ENCODE measurements around the gene D2HGDH. TPM values are rescaled to one million over a fixed set of nuclear protein-coding genes. Genes with fewer than 3 reads are reported as not detected.
"Not testable (repeated sequence)": the region's sequence is repeated elsewhere in the genome, so short reads cannot be mapped to it uniquely, and the experiment has no call there.

The D2HGDH gene
- total and polyA plus RNA-seq, 7 donors: 14.1 to 31.0 (median 20.3) TPM

GRCh38 chr2:241755166-241755565 is 20.7 kb downstream of the D2HGDH start:
- Histone ChIP-seq H3K4me3 (no peak overlapping the region), H3K4me1 (no peaks in the 10 kb centered on the region), H3K27me3 (ENCODE audit: insufficient read depth in 3 of 3, low read length in 2 of 3) (no peaks in the 10 kb centered on the region), H3K27ac (no peak overlapping the region), H3K9me3 (no peaks in the 10 kb centered on the region), H3K36me3 (ENCODE audit: insufficient read depth in 1 of 2, low read depth in 1 of 2) (peaks cover 3 to 84% of the 10 kb centered on the region in 2 donors)
- intact Hi-C loops (cut with DNase I): no loop called here
- DNase-seq: no peak
- no peak for TF ChIP-seq CTCF (IDR thresholded peaks at IDR 0.05)
- WGBS, 3 donors: 90 to 94% (median 93%) methylated on average over 8 to 17 of the region's 18 CpGs
- no peak for ATAC-seq

- no peak for TF ChIP-seq CTCF (IDR thresholded peaks at IDR 0.05)
- Histone ChIP-seq H3K4me1 (no peaks in the 10 kb centered on the region), H3K36me3 (ENCODE audit: insufficient read depth in 1 of 2, low read depth in 1 of 2) (peaks cover 3 to 82% of the 10 kb centered on the region in 2 donors), H3K9me3 (no peaks in the 10 kb centered on the region), H3K4me3 (no peak overlapping the region), H3K27me3 (ENCODE audit: insufficient read depth in 3 of 3, low read length in 2 of 3) (no peaks in the 10 kb centered on the region), H3K27ac (no peak overlapping the region)
- DNase-seq (no peak), ATAC-seq (no peak)
- WGBS, 3 donors: 95 to 96% (median 95%) methylated on average over 27 of the region's 27 CpGs
- intact Hi-C loops (cut with DNase I): no loop called here
Observed at GRCh38 chr2:241755777-241756176, 21.3 kb downstream of the D2HGDH start.

- 81 to 88% (median 85%) methylated on average over 20 of the region's 20 CpGs for WGBS, 3 donors
- Histone ChIP-seq H3K4me3 (no peak overlapping the region), H3K36me3 (ENCODE audit: insufficient read depth in 1 of 2, low read depth in 1 of 2) (peaks cover 3 to 62% of the 10 kb centered on the region in 2 donors), H3K9me3 (no peaks in the 10 kb centered on the region), H3K4me1 (no peaks in the 10 kb centered on the region), H3K27ac (no peak overlapping the region), H3K27me3 (ENCODE audit: insufficient read depth in 3 of 3, low read length in 2 of 3) (no peaks in the 10 kb centered on the region)
- intact Hi-C loops (cut with DNase I): no loop called here
- no peak for TF ChIP-seq CTCF (IDR thresholded peaks at IDR 0.05)
- ATAC-seq (no peak), DNase-seq (peak in 1 of 2 donors; percentile 13)
Observed at GRCh38 chr2:241759067-241759807, 24.8 kb downstream of the D2HGDH start.

- H3K27ac ChIP-seq; H3K4me1 ChIP-seq; H3K4me3 ChIP-seq; H3K27me3 ChIP-seq (ENCODE audit: insufficient read depth in 3 of 3, low read length in 2 of 3); intact Hi-C loops (cut with DNase I); ATAC-seq; H3K9me3 ChIP-seq: not testable (repeated sequence)
- H3K36me3 ChIP-seq (ENCODE audit: insufficient read depth in 1 of 2, low read depth in 1 of 2): peaks cover 3 to 56% of the 10 kb centered on the region in 2 donors
- DNase-seq: peak in 1 of 2 donors; percentile 20
- 93 to 97% (median 93%) methylated on average over 7 to 11 of the region's 16 CpGs for WGBS, 3 donors
Observed at GRCh38 chr2:241759893-241760292, 25.5 kb downstream of the D2HGDH start.

GRCh38 chr2:241760301-241760771 is 25.9 kb downstream of the D2HGDH start:
- 95 to 99% (median 97%) methylated on average over 15 to 17 of the region's 17 CpGs for WGBS, 3 donors

More at GRCh38 chr2:241760301-241760771, 25.9 kb downstream of the D2HGDH start:
- H3K4me1 ChIP-seq: no peaks in the 10 kb centered on the region
- peaks cover 3 to 53% of the 10 kb centered on the region in 2 donors for H3K36me3 ChIP-seq (ENCODE audit: insufficient read depth in 1 of 2, low read depth in 1 of 2)
- intact Hi-C loops (cut with DNase I): no loop called here
- H3K27me3 ChIP-seq (ENCODE audit: insufficient read depth in 3 of 3, low read length in 2 of 3): no peaks in the 10 kb centered on the region
- ATAC-seq (no peak), DNase-seq (peak in 1 of 2 donors; percentile 41)
- H3K4me3 ChIP-seq: no peak overlapping the region
- H3K27ac ChIP-seq: no peak overlapping the region
- TF ChIP-seq CTCF (IDR thresholded peaks at IDR 0.05): no peak
- no peaks in the 10 kb centered on the region for H3K9me3 ChIP-seq

Data from psoas muscle (tissue), 8 donors.